Astrocyte of the spinal cord (primary cell): ENCODE measurements around the gene MB21D2.

Experiments
- DNase-seq: peaks from one replicate; pipeline ENCODE4 v3.0.0; 2011; ENCODE audit warnings: low read depth, low spot score
- H3K4me3 ChIP-seq: 2 replicates; pipeline ENCODE4 v1.5.1; 2011; ENCODE audit warnings: low read depth, mild to moderate bottlenecking, low read length, moderate library complexity
- CTCF ChIP-seq: IDR thresholded peaks from 2 replicates; pipeline ENCODE4 v1.5.1; 2012; ENCODE audit warnings: low read depth, mild to moderate bottlenecking, low read length, inconsistent platforms
- in situ Hi-C: cut with HindIII; loops from 2 replicates; pipeline ENCODE4 v1.10.0; 2017; ENCODE audit warnings: low sequenced_read_pairs

MB21D2 gene

GRCh38 chr3:192812743-192813383 is 104.8 kb downstream of the MB21D2 start:
- in situ Hi-C loops: no loop called here
- DNase-seq: peak; percentile 77
- no peak overlapping the region for H3K4me3 ChIP-seq
- TF ChIP-seq CTCF: peak; percentile 67

GRCh38 chr3:192805711-192806110 is 111.9 kb downstream of the MB21D2 start:
- DNase-seq: no peak
- no peak for TF ChIP-seq CTCF
- in situ Hi-C loops: no loop called here
- no peak overlapping the region for H3K4me3 ChIP-seq

- H3K4me3 ChIP-seq: no peak overlapping the region
- TF ChIP-seq CTCF: no peak
- in situ Hi-C loops: no loop called here
- DNase-seq: no peak
Observed at GRCh38 chr3:192804502-192804901, 113.2 kb downstream of the MB21D2 start.

DNA sequence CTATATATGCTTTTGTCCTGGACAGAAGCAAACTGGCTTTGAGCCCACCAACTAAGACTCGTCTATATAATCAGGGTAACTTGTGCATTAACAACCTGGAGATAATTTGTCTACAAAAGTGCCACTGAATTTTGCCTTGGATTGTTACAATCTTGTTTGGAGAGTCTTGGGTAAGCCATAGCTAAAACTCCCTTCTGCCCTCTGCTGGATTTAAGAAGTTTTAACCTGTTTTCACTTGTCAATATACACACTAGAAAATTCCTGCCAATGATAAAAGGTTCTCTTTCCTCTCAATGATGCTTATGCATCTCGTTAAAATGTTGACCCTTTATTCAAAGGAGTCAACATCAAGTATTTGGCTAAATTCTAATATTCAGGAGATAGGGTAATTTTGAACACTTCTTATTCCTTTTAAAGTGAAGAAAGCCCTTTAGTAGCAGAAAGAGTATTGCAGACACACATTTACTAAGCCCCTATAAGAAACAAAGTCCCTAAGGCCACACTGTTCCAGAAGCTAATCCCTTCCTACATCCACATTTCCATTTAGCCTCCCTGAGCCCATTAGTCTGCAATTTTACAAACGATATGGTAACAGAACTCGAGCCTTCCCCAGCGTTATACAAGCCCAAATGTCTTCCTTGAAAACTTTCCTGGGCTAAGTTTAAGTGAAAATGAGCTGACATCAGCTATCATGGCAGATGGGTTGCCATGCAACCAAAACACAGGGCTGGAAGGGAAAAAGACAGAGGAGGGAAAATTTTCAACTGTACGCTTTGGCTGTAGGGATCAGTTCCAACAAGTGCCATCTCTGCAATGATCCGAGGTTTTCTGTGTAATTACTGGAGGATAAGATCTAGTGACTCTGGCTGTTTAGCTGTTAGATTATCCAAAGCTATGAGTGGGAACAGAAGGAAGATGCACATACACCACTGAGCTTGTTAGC is 114.4 kb downstream of the MB21D2 start:
- DNase-seq: peak; percentile 60
- no peak overlapping the region for H3K4me3 ChIP-seq
- in situ Hi-C loops: no loop called here
- TF ChIP-seq CTCF: peak; percentile 59

DNA sequence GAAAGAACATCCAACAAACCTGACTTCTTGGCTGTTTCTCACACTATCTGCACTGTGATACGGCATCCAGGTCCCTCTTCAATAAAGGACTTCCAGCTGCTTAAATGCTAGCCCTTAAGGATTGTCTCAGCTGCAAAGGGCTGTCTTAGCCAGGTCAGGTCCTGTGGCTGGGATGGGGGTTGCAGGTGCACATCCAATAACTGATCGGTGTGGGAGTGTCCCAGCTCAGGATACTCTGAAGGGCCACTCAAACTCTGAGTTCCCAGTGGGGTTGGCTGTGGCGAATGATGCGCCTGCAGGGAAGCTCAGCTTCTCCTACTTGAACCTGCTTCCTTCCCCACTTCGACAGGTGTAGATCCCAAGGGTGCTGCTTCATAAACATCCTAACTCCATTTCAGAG is 115.7 kb downstream of the MB21D2 start:
- in situ Hi-C loops: no loop called here
- no peak for TF ChIP-seq CTCF
- H3K4me3 ChIP-seq: no peak overlapping the region
- no peak for DNase-seq

GRCh38 chr3:192799721-192800120 is 117.9 kb downstream of the MB21D2 start:
- H3K4me3 ChIP-seq: no peak overlapping the region
- in situ Hi-C loops: no loop called here
- DNase-seq: no peak
- no peak for TF ChIP-seq CTCF
